ENCODE measurements around the gene FBRS. TPM values are rescaled to one million over a fixed set of nuclear protein-coding genes. Genes with fewer than 3 reads are reported as not detected.
A peak's percentile ranks its signal among the peaks of the same experiment; 100 is the strongest.

Gene FBRS
- total and polyA plus RNA-seq, 11 donors, result 16.3 to 38.3 (median 31.9) TPM

- intact Hi-C loops (cut with DNase I), result loop anchor here in 2 of 10 donors (2.0 to 5.0 kb wide), 2 partner anchors 21 to 38 kb away; a partner anchor contains a TSS
- Histone ChIP-seq H3K27ac (no peak overlapping the region), H3K27me3 (no peaks in the 10 kb centered on the region), H3K4me3 (no peak overlapping the region), H3K9me3 (no peaks in the 10 kb centered on the region), H3K36me3 (peaks cover 15 to 93% (median 89%) of the 10 kb centered on the region in 9 donors), H3K4me1 (peaks cover 6 to 28% (median 22%) of the 10 kb centered on the region in 12 donors)
- WGBS, 4 donors, result 93 to 96% (median 95%) methylated on average over 10 of the region's 10 CpGs
- ATAC-seq (no peak), DNase-seq (no peak)
- TF ChIP-seq POLR2A (IDR thresholded peaks at IDR 0.05) (no peak), CTCF (IDR thresholded peaks at IDR 0.05) (no peak)
Measured at GRCh38 chr16:30703971-30704370, 45.7 kb downstream of the FBRS start.

DNA sequence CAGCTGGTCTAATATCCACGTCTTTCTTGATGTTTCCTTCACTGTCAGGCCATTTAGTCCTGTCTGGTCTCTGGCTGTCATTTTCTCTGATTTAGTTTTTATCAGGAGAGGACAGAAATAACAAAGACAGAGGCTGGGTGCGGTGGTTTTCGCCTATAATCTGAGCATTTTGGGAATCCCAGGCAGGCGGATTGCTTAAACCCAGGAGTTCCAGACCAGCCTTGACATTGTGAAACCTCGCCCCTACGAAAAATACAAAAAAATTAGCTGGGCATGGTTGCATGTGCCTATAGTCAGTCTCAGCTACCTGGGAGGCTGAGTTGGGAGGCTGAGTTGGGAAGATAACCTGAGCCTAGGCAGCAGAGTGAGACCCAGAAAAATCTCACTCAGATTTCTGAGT, 47.8 kb downstream of the FBRS start:
- Histone ChIP-seq H3K36me3 (peaks cover 27 to 99% (median 98%) of the 10 kb centered on the region in 9 donors), H3K27me3 (no peaks in the 10 kb centered on the region), H3K4me1 (peaks cover 0 to 9% (median 4%) of the 10 kb centered on the region in 12 donors), H3K9me3 (no peaks in the 10 kb centered on the region), H3K27ac (no peak overlapping the region), H3K4me3 (no peak overlapping the region)
- WGBS, 4 donors, result 90 to 96% (median 94%) methylated on average over 6 of the region's 6 CpGs
- DNase-seq, result no peak
- TF ChIP-seq POLR2A (IDR thresholded peaks at IDR 0.05) (no peak), CTCF (IDR thresholded peaks at IDR 0.05) (no peak)
- ATAC-seq, result no peak
- intact Hi-C loops (cut with DNase I), result no loop called here

DNA sequence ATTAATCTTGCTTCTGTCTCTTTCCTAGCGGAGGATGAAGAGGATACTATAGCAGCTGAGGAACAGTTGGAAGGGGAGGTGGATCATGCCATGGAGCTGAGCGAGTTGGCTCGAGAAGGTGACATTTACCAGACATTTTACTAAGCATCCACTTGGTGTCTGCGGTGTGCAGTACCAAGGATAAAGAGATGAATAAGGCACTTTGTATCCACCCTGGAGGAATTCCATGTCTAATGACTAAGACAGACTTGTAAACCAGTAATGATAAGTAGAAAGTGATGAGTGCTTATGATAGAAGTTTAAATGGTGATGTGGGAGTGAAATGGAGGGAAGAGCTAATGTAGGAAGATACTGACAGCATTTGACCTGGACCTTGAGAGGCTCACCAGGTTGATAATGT, 52.7 kb downstream of the FBRS start:
- ATAC-seq, result no peak
- no peak for TF ChIP-seq CTCF (IDR thresholded peaks at IDR 0.05)
- no peak for TF ChIP-seq POLR2A (IDR thresholded peaks at IDR 0.05)
- Histone ChIP-seq H3K9me3 (no peaks in the 10 kb centered on the region), H3K36me3 (peaks cover 23 to 100% (median 100%) of the 10 kb centered on the region in 9 donors), H3K27ac (no peak overlapping the region), H3K4me3 (no peak overlapping the region), H3K27me3 (no peaks in the 10 kb centered on the region), H3K4me1 (peaks cover 0 to 23% (median 0%) of the 10 kb centered on the region in 12 donors)
- intact Hi-C loops (cut with DNase I), result no loop called here
- peak in 1 of 5 donors; percentile 4 for DNase-seq
- WGBS, 4 donors, result 75 to 86% (median 83%) methylated on average over 4 of the region's 4 CpGs

- no peak overlapping the region for H3K4me3 ChIP-seq
- H3K4me1 ChIP-seq, result peaks cover 0 to 31% (median 0%) of the 10 kb centered on the region in 12 donors
- H3K36me3 ChIP-seq, result peaks cover 22 to 100% (median 100%) of the 10 kb centered on the region in 9 donors
- no peak for TF ChIP-seq POLR2A (IDR thresholded peaks at IDR 0.05)
- no peak for TF ChIP-seq CTCF (IDR thresholded peaks at IDR 0.05)
- H3K27me3 ChIP-seq, result no peaks in the 10 kb centered on the region
- 94 to 100% (median 97%) methylated on average over 1 of the region's 1 CpG for WGBS, 4 donors
- intact Hi-C loops (cut with DNase I), result no loop called here
- no peak overlapping the region for H3K27ac ChIP-seq
- H3K9me3 ChIP-seq, result no peaks in the 10 kb centered on the region
- no peak for ATAC-seq
- DNase-seq, result peak in 1 of 5 donors; percentile 6
Measured at GRCh38 chr16:30711712-30712111, 53.5 kb downstream of the FBRS start.
